HCT116 (cell line): ENCODE results near the gene NFIX. TPM values are rescaled to one million over a fixed set of nuclear protein-coding genes. Genes with fewer than 3 reads are reported as not detected.

Experiments
- ATAC-seq: fragments of 200-7000 bp; cut with Tn5 transposase; 2 replicates; pipeline ENCODE4 v1.9.1; 2020; ENCODE audit warnings: mild to moderate bottlenecking, moderate library complexity
- BruUV-seq: library from RNA; stranded (reverse); fragments of 400-500 nt; replicated peaks from 2 replicates; lab custom pipeline; 2021; lab: Mats Ljungman, UMichigan
- CTCF ChIA-PET: fragments of 300-600 bp; sonication (Branson Sonifier 250); formaldehyde crosslinking; loops from one replicate; lab custom pipeline; 2021; ENCODE audit warnings: antibody characterized with exemption; lab: Charles Lee
- POLR2A ChIA-PET: fragments of 300-600, 350-600 bp; sonication (Branson Sonifier 250); formaldehyde crosslinking; loops from one replicate; lab custom pipeline; 2021; ENCODE audit warnings: antibody characterized with exemption; lab: Charles Lee
- RAD21 ChIA-PET, 2 experiments: fragments of 300-600 bp; sonication (Branson Sonifier 250); formaldehyde crosslinking; loops; one replicate each; lab custom pipeline; 2023; ENCODE audit warnings: low total read pairs in 2 of 2; ENCODE audit not compliant: uncharacterized antibody in 2 of 2, unreplicated experiment in 2 of 2, low non-redundant PET in 1 of 2; lab: Charles Lee
- DNase-seq: peaks from one replicate; pipeline ENCODE4 v3.0.0-alpha.2; 2010; ENCODE audit warnings: low read depth, low spot score
- H2AFZ ChIP-seq: fragments of 200-600 bp; shearing (Covaris generic), sonication (generic); 2 replicates; pipeline ENCODE4 v1.6.1; 2017; ENCODE audit warnings: low read depth, mixed run types, mixed read lengths, antibody characterized with exemption, low read length; ENCODE audit not compliant: poor library complexity, severe bottlenecking
- H3K27ac ChIP-seq: 2 replicates; pipeline ENCODE4 v1.5.1; 2012; ENCODE audit warnings: low read depth, low read length
- H3K27me3 ChIP-seq: fragments of 200-600 bp; sonication (generic); 2 replicates; pipeline ENCODE4 v1.6.1; 2016; ENCODE audit warnings: mixed run types, low read length, mixed read lengths; ENCODE audit not compliant: insufficient read depth
- H3K36me3 ChIP-seq, 2 experiments: fragments of 200-500 bp in 1 of 2; fragments of 200-600 bp in 1 of 2; sonication (Bioruptor generic) in 1 of 2; sonication (generic) in 1 of 2; 2 replicates each; pipeline versions ENCODE4 v1.5.1 to v1.6.1; 2014 to 2016; ENCODE audit warnings: low read length in 2 of 2, inconsistent platforms in 1 of 2, mixed read lengths in 1 of 2, mixed run types in 1 of 2; ENCODE audit not compliant: insufficient read depth in 2 of 2, control insufficient read depth in 1 of 2
- H3K4me1 ChIP-seq, 2 experiments: fragments of 200-600 bp in 1 of 2; sonication (generic) in 1 of 2; 2 replicates each; pipeline versions ENCODE4 v1.5.1 to v1.6.1; 2012 to 2017; ENCODE audit warnings: low read length in 2 of 2, inconsistent platforms in 1 of 2, mild to moderate bottlenecking in 1 of 2, mixed read lengths in 1 of 2, mixed run types in 1 of 2, moderate library complexity in 1 of 2; ENCODE audit not compliant: insufficient read depth in 2 of 2, control insufficient read depth in 1 of 2
- H3K4me2 ChIP-seq: fragments of 200-600 bp; sonication (generic); 2 replicates; pipeline ENCODE4 v1.6.1; 2017; ENCODE audit warnings: mixed run types, low read length, mixed read lengths
- H3K4me3 ChIP-seq, 2 experiments: fragments of 200-600 bp in 1 of 2; sonication (generic) in 1 of 2; replicated peaks in 1 of 2; 2 replicates each; pipeline ENCODE4 v1.5.1; 2011 to 2016; ENCODE audit warnings: low read length in 2 of 2, control low read depth in 1 of 2, low read depth in 1 of 2, mild to moderate bottlenecking in 1 of 2, mixed read lengths in 1 of 2, mixed run types in 1 of 2
- H3K79me2 ChIP-seq: fragments of 200-600 bp; sonication (generic); 2 replicates; pipeline ENCODE4 v1.6.1; 2017; ENCODE audit warnings: mild to moderate bottlenecking, mixed run types, low read length, moderate library complexity, mixed read lengths; ENCODE audit not compliant: insufficient read depth
- H3K9ac ChIP-seq: fragments of 200-600 bp; sonication (generic); 2 replicates; pipeline ENCODE4 v1.6.1; 2016; ENCODE audit warnings: low read length, mixed read lengths
- H3K9me2 ChIP-seq: fragments of 200-600 bp; sonication (generic), shearing (Covaris generic); 2 replicates; pipeline ENCODE4 v1.6.1; 2017; ENCODE audit warnings: mixed run types, mild to moderate bottlenecking, moderate library complexity; ENCODE audit not compliant: insufficient read depth
- H3K9me3 ChIP-seq, 2 experiments: fragments of 200-500 bp in 1 of 2; fragments of 200-600 bp in 1 of 2; sonication (Bioruptor generic) in 1 of 2; sonication (generic) in 1 of 2; 2 replicates each; pipeline ENCODE4 v1.6.1; 2014 to 2017; ENCODE audit warnings: low read length in 2 of 2, mixed read lengths in 2 of 2, inconsistent platforms in 1 of 2, low read depth in 1 of 2, mild to moderate bottlenecking in 1 of 2, mixed run types in 1 of 2, moderate library complexity in 1 of 2; ENCODE audit not compliant: control insufficient read depth in 1 of 2, insufficient read depth in 1 of 2
- H4K20me1 ChIP-seq: fragments of 200-600 bp; sonication (generic), shearing (Covaris generic); 2 replicates; pipeline ENCODE4 v1.6.1; 2017; ENCODE audit warnings: mixed run types, mild to moderate bottlenecking, moderate library complexity; ENCODE audit not compliant: insufficient read depth
- RAD21 ChIP-seq: IDR thresholded peaks from 2 replicates; pipeline ENCODE4 v1.6.1; 2012; ENCODE audit warnings: low read depth, mild to moderate bottlenecking
- SIN3A ChIP-seq: IDR thresholded peaks from 2 replicates; pipeline ENCODE4 v1.6.1; 2012; ENCODE audit warnings: low read depth
- SP1 ChIP-seq: IDR thresholded peaks from 2 replicates; pipeline ENCODE4 v1.6.1; 2012; ENCODE audit warnings: low read depth
- YY1 ChIP-seq: IDR thresholded peaks from 2 replicates; pipeline ENCODE4 v1.6.1; 2011; ENCODE audit warnings: low read length, low read depth, moderate library complexity, mild to moderate bottlenecking; ENCODE audit not compliant: insufficient replicate concordance; ENCODE audit errors: extremely low read depth
- ZBTB33 ChIP-seq: IDR thresholded peaks from 2 replicates; pipeline ENCODE4 v1.6.1; 2011; ENCODE audit warnings: mild to moderate bottlenecking, low read length, moderate library complexity; ENCODE audit not compliant: insufficient replicate concordance; ENCODE audit errors: extremely low read depth
- ZFX ChIP-seq: fragments of 450-650 bp; IDR thresholded peaks from 2 replicates; pipeline ENCODE4 v1.6.1; 2017
- intact Hi-C: fragments of 100-400 bp; cut with micrococcal nuclease; formaldehyde crosslinking; loops from 2 replicates; pipeline ENCODE4 v1.10.0; 2022
- total RNA-seq: library from RNA; stranded (reverse); gene quantifications from one replicate; pipeline ENCODE4 v1.2.1, GENCODE V29; 2021; ENCODE audit not compliant: unreplicated experiment
- TF ChIP-seq, protein P1 (sequence below): IDR thresholded peaks from 2 replicates; pipeline ENCODE4 v1.6.1; 2012

NFIX gene
- total RNA-seq, 1 experiment from 2014 or later: 34.8 TPM

DNA sequence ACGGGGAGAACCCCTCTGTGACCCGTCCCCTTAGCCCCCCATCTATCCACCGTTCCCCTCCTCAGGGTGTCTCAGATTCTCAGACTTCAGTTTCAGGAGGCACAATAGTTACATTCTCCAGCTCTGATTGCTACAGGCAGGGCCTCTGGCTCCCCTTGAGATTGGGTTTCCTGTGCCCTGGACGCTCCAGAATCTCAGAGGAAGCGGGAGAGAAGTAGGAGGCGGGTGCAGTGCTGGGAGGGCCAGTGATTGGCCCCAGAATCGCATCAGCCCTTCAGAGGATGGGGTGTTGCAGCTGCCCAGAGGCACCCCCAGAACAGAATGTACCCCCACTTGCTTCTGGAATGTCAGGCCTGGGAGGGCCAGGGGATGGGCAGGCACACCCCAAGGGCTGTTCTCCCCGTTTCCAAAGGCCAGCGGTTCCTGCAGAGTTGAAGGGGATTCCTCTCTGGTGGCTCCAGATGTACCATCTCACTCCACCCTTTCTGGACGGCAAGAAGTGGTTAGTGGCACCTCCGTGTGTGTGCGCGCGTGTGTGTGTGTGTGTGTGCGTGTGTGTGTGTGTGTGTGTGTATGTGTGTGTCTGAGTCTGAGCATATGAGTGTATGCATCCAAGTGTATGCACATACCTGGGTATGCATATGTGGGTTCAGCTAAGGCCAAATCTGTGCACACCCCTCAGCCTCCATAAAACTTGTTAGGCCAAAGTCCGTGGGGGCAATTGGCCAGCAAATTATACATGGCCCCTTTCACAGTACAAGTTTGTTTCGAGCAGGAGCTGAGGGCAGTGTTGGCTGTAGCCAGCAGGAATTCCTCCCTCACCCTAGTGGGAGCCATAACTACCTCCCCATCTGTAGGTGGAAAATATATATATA lies 71.9 kb downstream of the NFIX start:
- Histone ChIP-seq H4K20me1 (no peaks in the 10 kb centered on the region), H3K4me2 (no peak overlapping the region), H3K9me3 (no peaks in the 10 kb centered on the region), H3K27me3 (no peaks in the 10 kb centered on the region), H3K4me1 (no peaks in the 10 kb centered on the region), H3K4me3 (no peak overlapping the region), H3K9me2 (no peaks in the 10 kb centered on the region), H3K36me3 (no peaks in the 10 kb centered on the region), H3K27ac (no peak overlapping the region), H2AFZ (no peak overlapping the region), H3K79me2 (no peaks in the 10 kb centered on the region), H3K9ac (no peak overlapping the region)
- no peak for ATAC-seq
- no peak for TF ChIP-seq SIN3A
- TF ChIP-seq, protein P1, sequence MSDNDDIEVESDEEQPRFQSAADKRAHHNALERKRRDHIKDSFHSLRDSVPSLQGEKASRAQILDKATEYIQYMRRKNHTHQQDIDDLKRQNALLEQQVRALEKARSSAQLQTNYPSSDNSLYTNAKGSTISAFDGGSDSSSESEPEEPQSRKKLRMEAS: no peak
- TF ChIP-seq SP1: no peak
- no peak for TF ChIP-seq RAD21
- TF ChIP-seq ZBTB33: no peak
- no peak for TF ChIP-seq YY1
- TF ChIP-seq ZFX: no peak
- DNase-seq: no peak
- intact Hi-C loops: no loop called here
- ChIA-PET POLR2A (no interaction called here), CTCF (no interaction called here), RAD21 (interaction anchor here in 1 of 2 experiments (0.7 kb wide), 1 partner anchor 27 kb away, joined by 3 read pairs; no protein-coding TSS in a partner anchor)
- no TSS peak for BruUV-seq
